Common myeloid progenitor, CD34-positive (primary cell): ENCODE results near the gene CHRNA3.

Source experiments
- CTCF ChIA-PET: fragments of 350-600 bp; sonication (Branson Sonifier 250); formaldehyde crosslinking; loops from one replicate; lab custom pipeline; 2021; ENCODE audit warnings: antibody characterized with exemption; lab: Charles Lee
- POLR2A ChIA-PET: fragments of 350-600 bp; sonication (Branson Sonifier 250); formaldehyde crosslinking; loops from one replicate; lab custom pipeline; 2021; ENCODE audit warnings: antibody characterized with exemption; lab: Charles Lee
- DNase-seq, 3 donors: peaks; one replicate each; pipeline versions ENCODE4 v3.0.0 to v3.0.0-alpha.2; 2013
- H3K27ac ChIP-seq, 2 experiments: 1 replicate in 1 of 2; 2 replicates in 1 of 2; pipeline ENCODE4 v1.7.0; 2013; ENCODE audit warnings: inconsistent platforms in 2 of 2, low read length in 2 of 2, mild to moderate bottlenecking in 2 of 2, low read depth in 1 of 2, moderate library complexity in 1 of 2; ENCODE audit not compliant: severe bottlenecking in 2 of 2, insufficient read depth in 1 of 2, poor library complexity in 1 of 2
- H3K27me3 ChIP-seq, 5 experiments: replicated peaks in 2 of 5; 1 replicate in 3 of 5; 2 replicates in 2 of 5; pipeline versions ENCODE4 v1.6.1 to v1.7.0; 2013; ENCODE audit warnings: low read length in 4 of 5, mild to moderate bottlenecking in 2 of 5, moderate library complexity in 2 of 5, inconsistent platforms in 1 of 5; ENCODE audit not compliant: insufficient read depth in 5 of 5, control insufficient read depth in 4 of 5
- H3K36me3 ChIP-seq, 4 experiments: 1 replicate in 2 of 4; 2 replicates in 2 of 4; pipeline versions ENCODE4 v1.6.1 to v1.7.0; 2013; ENCODE audit warnings: low read length in 3 of 4, control low read depth in 1 of 4, mild to moderate bottlenecking in 1 of 4; ENCODE audit not compliant: control insufficient read depth in 4 of 4, insufficient read depth in 4 of 4
- H3K4me1 ChIP-seq, 4 experiments: 1 replicate in 3 of 4; 2 replicates in 1 of 4; pipeline versions ENCODE4 v1.6.1 to v1.7.1; 2013; ENCODE audit warnings: low read length in 3 of 4, mild to moderate bottlenecking in 3 of 4, control low read depth in 1 of 4, inconsistent platforms in 1 of 4, moderate library complexity in 1 of 4; ENCODE audit not compliant: control insufficient read depth in 4 of 4, insufficient read depth in 4 of 4; ENCODE audit errors: control extremely low read depth in 1 of 4
- H3K4me3 ChIP-seq, 7 experiments: 1 replicate in 4 of 7; 2 replicates in 3 of 7; pipeline versions ENCODE4 v1.5.1 to v1.7.0; 2013; ENCODE audit warnings: mild to moderate bottlenecking in 7 of 7, low read length in 6 of 7, moderate library complexity in 6 of 7, inconsistent platforms in 2 of 7, low read depth in 2 of 7, control low read depth in 1 of 7; ENCODE audit not compliant: insufficient read depth in 4 of 7, control insufficient read depth in 1 of 7; ENCODE audit errors: extremely low read depth in 1 of 7
- H3K9me3 ChIP-seq, 5 experiments: 1 replicate in 4 of 5; 2 replicates in 1 of 5; pipeline versions ENCODE4 v1.6.1 to v1.7.1; 2013; ENCODE audit warnings: low read length in 4 of 5, mild to moderate bottlenecking in 2 of 5, inconsistent platforms in 1 of 5, low read depth in 1 of 5, moderate library complexity in 1 of 5; ENCODE audit not compliant: control insufficient read depth in 4 of 5, insufficient read depth in 2 of 5; ENCODE audit errors: control extremely low read depth in 1 of 5
- WGBS: methylation state at CpG from one replicate; pipeline ENCODE4 v1.1.5; 2013; ENCODE audit not compliant: insufficient coverage; 5-methylcytosine and 5-hydroxymethylcytosine counted together

Gene CHRNA3

DNA sequence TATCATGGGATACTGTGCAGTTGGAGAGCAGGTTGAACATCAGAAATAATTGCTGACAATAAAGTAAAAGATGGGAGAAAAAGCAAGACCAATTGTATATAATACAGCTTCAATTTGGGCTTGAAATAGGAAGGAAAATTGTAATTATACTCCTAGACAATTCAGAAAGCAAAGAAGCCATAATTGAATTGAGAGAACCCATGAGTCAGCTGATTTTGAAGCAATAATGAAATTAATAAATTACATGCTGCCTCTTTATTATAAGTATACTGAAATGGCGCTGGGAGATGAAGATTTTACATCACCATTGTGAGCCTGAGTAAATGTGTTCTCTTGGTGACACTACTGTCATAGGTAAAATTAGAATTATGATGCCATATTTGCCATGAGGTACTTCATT lies 23.2 kb downstream of the CHRNA3 start:
- H3K36me3 ChIP-seq, result no peaks in the 10 kb centered on the region
- ChIA-PET CTCF (no interaction called here), POLR2A (no interaction called here)
- WGBS, result 100% methylated on average over 1 of the region's 1 CpG
- H3K27me3 ChIP-seq, result no peaks in the 10 kb centered on the region
- no peak for DNase-seq
- no peaks in the 10 kb centered on the region for H3K4me1 ChIP-seq
- no peak overlapping the region for H3K4me3 ChIP-seq
- H3K9me3 ChIP-seq, result no peaks in the 10 kb centered on the region
- H3K27ac ChIP-seq, result no peak overlapping the region

- WGBS, result 100% methylated on average over 1 of the region's 1 CpG
- Histone ChIP-seq H3K9me3 (no peaks in the 10 kb centered on the region), H3K27ac (no peak overlapping the region), H3K4me3 (no peak overlapping the region), H3K36me3 (no peaks in the 10 kb centered on the region), H3K27me3 (no peaks in the 10 kb centered on the region), H3K4me1 (peaks cover 0 to 2% (median 0%) of the 10 kb centered on the region in 4 experiments)
- ChIA-PET CTCF (interaction anchor here (1.1 to 1.4 kb wide), 3 partner anchors 9 to 467 kb away, joined by 3 to 5 read pairs (median 3); partner anchors contain the start of gene CHRNA5), POLR2A (no interaction called here)
- no peak for DNase-seq
These were observed 45.9 kb downstream of the CHRNA3 start for GRCh38 chr15:78574944-78575343.

DNA sequence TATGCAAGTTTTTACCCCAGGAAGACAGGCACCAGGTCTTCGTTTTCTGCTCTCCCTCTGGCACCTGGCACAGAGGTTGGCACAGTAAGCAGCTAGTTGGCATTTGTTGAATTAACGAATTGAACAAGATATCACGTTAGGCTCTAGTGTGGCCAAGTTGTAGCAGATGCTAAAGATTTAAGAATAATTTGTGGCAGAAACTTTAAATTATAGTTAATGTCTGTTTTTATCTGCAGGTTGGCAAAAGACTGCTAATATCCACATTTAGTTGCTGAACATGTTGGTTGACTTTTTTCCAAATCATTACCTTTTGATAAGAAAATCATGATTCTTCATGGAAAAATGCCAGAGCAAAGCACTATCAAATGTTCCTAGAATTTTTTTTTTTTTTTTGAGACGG lies 47.4 kb downstream of the CHRNA3 start:
- WGBS, result 83% methylated on average over 3 of the region's 4 CpGs
- H3K9me3 ChIP-seq, result no peaks in the 10 kb centered on the region
- H3K36me3 ChIP-seq, result no peaks in the 10 kb centered on the region
- H3K27ac ChIP-seq, result no peak overlapping the region
- H3K4me1 ChIP-seq, result peaks cover 0 to 2% (median 0%) of the 10 kb centered on the region in 4 experiments
- DNase-seq, result no peak
- ChIA-PET POLR2A (no interaction called here), CTCF (no interaction called here)
- H3K27me3 ChIP-seq, result no peaks in the 10 kb centered on the region
- no peak overlapping the region for H3K4me3 ChIP-seq

GRCh38 chr15:78571382-78571781 lies 49.4 kb downstream of the CHRNA3 start:
- POLR2A ChIA-PET, result no interaction called here
- Histone ChIP-seq H3K27ac (no peak overlapping the region), H3K27me3 (no peaks in the 10 kb centered on the region), H3K4me3 (no peak overlapping the region), H3K36me3 (no peaks in the 10 kb centered on the region), H3K9me3 (no peaks in the 10 kb centered on the region), H3K4me1 (peaks cover 0 to 14% (median 11%) of the 10 kb centered on the region in 4 experiments)
- no peak for DNase-seq
- CTCF ChIA-PET, result no interaction called here
- WGBS, result no CpG with 5 or more reads among the region's 4 CpGs

DNA sequence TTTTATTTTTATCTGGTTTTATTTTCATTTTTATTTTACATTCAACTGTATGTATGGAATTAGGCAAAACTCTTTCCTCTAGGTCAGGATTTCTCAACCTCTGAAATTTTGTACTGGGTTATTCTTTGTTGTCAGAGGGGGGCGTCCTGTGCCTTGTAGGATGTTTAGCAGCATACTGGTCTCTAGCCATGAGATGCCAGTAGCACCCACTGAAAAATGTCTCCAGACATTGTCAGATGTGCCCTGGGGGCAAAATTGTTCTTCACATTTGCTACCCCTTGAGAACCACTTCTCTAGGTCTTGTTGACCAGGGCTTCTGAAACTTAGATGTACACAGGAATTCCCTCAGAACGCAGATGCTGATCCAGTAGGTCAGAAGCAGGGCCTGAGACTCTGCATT lies 50.1 kb downstream of the CHRNA3 start:
- WGBS, result 94% methylated on average over 2 of the region's 2 CpGs
- no peak for DNase-seq
- H3K27me3 ChIP-seq, result no peaks in the 10 kb centered on the region
- H3K4me1 ChIP-seq, result peaks cover 3 to 21% (median 17%) of the 10 kb centered on the region in 4 experiments
- POLR2A ChIA-PET, result no interaction called here
- no peak overlapping the region for H3K27ac ChIP-seq
- H3K9me3 ChIP-seq, result no peaks in the 10 kb centered on the region
- CTCF ChIA-PET, result no interaction called here
- H3K4me3 ChIP-seq, result no peak overlapping the region
- no peaks in the 10 kb centered on the region for H3K36me3 ChIP-seq

GRCh38 chr15:78567531-78567930 lies 53.3 kb downstream of the CHRNA3 start:
- H3K27me3 ChIP-seq, result no peaks in the 10 kb centered on the region
- no peaks in the 10 kb centered on the region for H3K36me3 ChIP-seq
- POLR2A ChIA-PET, result no interaction called here
- H3K4me1 ChIP-seq, result peaks cover 3 to 35% (median 28%) of the 10 kb centered on the region in 4 experiments
- CTCF ChIA-PET, result no interaction called here
- 82% methylated on average over 2 of the region's 4 CpGs for WGBS
- H3K9me3 ChIP-seq, result no peaks in the 10 kb centered on the region
- DNase-seq, result peak in 2 of 3 donors; percentile 48 to 57
- no peak overlapping the region for H3K27ac ChIP-seq
- peak overlapping the region in 1 of 7 experiments; percentile 28 for H3K4me3 ChIP-seq

GRCh38 chr15:78565951-78566774 lies 54.6 kb downstream of the CHRNA3 start:
- H3K4me1 ChIP-seq, result peaks cover 3 to 35% (median 27%) of the 10 kb centered on the region in 4 experiments
- DNase-seq, result peak in 2 of 3 donors; percentile 26 to 46
- ChIA-PET CTCF (interaction anchor here (0.9 to 1.6 kb wide), 5 partner anchors 9 to 307 kb away, joined by 3 to 9 read pairs (median 5); partner anchors contain the start of gene PSMA4), POLR2A (interaction anchor here (2.6 kb wide), 1 partner anchor 26 kb away, joined by 15 read pairs; the partner anchor contains the start of gene PSMA4)
- H3K27me3 ChIP-seq, result no peaks in the 10 kb centered on the region
- no peaks in the 10 kb centered on the region for H3K36me3 ChIP-seq
- peak overlapping the region; percentile 78 to 96 (median 85) for H3K4me3 ChIP-seq
- no peaks in the 10 kb centered on the region for H3K9me3 ChIP-seq
- 0% methylated on average over 11 of the region's 19 CpGs for WGBS
- H3K27ac ChIP-seq, result no peak overlapping the region
